ENCODE results near the gene DGLUCY.
"Not testable (repeated sequence)": the region's sequence is repeated elsewhere in the genome, so short reads cannot be mapped to it uniquely, and the experiment has no call there.

DGLUCY gene

DNA sequence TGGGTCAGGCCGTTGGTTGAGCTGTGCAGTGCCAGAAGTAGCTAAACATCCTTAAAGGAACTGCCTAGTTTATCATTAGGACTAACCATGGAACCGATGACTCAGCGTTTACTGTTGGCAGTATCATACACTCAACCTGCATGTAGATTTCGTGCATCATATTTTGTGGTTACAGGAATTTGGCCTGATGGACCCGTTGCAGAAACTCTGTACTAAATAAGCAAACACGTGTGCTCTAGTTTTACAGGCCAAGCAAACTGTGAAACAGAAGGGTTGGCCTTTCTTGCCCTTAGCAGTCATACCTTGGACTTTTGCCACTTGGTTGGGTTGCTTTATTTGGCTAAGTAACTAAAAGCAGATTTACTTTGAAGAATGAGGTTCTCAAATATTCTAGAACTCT, 35.6 kb downstream of the DGLUCY start:
- H3K4me1 ChIP-seq (ENCODE audit: control insufficient read depth in 2 of 2, insufficient read depth in 2 of 2, low read length in 2 of 2), result peaks cover 14 to 20% of the 10 kb centered on the region in 2 donors
- H3K9ac ChIP-seq (ENCODE audit: low read depth in 1 of 2, low read length in 2 of 2), result no peak overlapping the region
- H3K27ac ChIP-seq (ENCODE audit: low read depth in 2 of 2, low read length in 2 of 2), result peak overlapping the region; percentile 41 to 56
- no peaks in the 10 kb centered on the region for H3K27me3 ChIP-seq (ENCODE audit: control insufficient read depth in 2 of 2, insufficient read depth in 2 of 2, low read length in 2 of 2)
- H3K4me3 ChIP-seq (ENCODE audit: low read length in 2 of 2), result no peak overlapping the region
- peaks cover 17 to 33% of the 10 kb centered on the region in 2 donors for H3K36me3 ChIP-seq (ENCODE audit: control insufficient read depth in 2 of 2, insufficient read depth in 2 of 2, low read length in 2 of 2)
- H3K9me3 ChIP-seq (ENCODE audit: control insufficient read depth in 2 of 2, low read length in 2 of 2), result no peaks in the 10 kb centered on the region

DNA sequence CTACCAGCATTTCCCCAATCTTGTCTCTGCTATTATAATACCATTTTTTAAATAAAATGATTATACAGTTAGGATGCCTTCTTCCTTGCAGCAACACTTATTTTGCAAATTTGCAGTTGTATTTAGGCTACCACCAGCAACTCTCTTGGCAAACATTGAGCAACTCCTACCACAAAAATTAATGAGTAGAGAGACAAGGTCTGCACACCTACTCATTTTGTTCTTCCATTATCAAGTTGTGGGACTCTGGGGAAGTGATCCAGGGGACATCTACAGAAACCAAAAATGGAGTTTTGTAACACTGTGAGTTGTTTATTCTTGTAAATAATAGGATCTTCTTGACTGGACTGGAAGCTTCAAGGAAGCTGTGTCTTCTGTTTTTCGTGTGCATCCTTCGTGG, 38.6 kb downstream of the DGLUCY start:
- Histone ChIP-seq H3K9me3 (ENCODE audit: control insufficient read depth in 2 of 2, low read length in 2 of 2) (no peaks in the 10 kb centered on the region), H3K27ac (ENCODE audit: low read depth in 2 of 2, low read length in 2 of 2) (no peak overlapping the region), H3K27me3 (ENCODE audit: control insufficient read depth in 2 of 2, insufficient read depth in 2 of 2, low read length in 2 of 2) (no peaks in the 10 kb centered on the region), H3K4me3 (ENCODE audit: low read length in 2 of 2) (no peak overlapping the region), H3K4me1 (ENCODE audit: control insufficient read depth in 2 of 2, insufficient read depth in 2 of 2, low read length in 2 of 2) (peaks cover 36 to 46% of the 10 kb centered on the region in 2 donors), H3K36me3 (ENCODE audit: control insufficient read depth in 2 of 2, insufficient read depth in 2 of 2, low read length in 2 of 2) (peaks cover under 1 to 8% of the 10 kb centered on the region in 2 donors), H3K9ac (ENCODE audit: low read depth in 1 of 2, low read length in 2 of 2) (no peak overlapping the region)

DNA sequence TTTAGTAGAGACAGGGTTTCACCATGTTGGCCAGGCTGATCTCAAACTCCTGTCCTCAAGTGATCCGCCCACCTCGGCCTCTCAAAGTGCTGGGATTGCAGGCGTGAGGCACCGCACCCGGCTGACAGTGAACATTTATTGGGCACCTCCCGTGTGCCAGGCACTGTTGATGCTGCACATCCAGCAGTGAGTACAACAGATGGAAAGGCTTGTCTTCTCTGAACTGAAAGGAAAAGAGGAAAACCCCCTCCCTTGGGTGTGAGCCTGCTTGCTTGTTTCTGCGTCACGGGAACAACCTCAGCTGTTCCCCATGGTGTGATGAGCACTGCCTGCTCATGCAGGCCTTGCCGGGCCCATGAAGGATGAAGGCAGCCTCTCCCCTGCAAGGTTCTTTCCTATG, 39.5 kb downstream of the DGLUCY start:
- peaks cover 40 to 53% of the 10 kb centered on the region in 2 donors for H3K4me1 ChIP-seq (ENCODE audit: control insufficient read depth in 2 of 2, insufficient read depth in 2 of 2, low read length in 2 of 2)
- no peaks in the 10 kb centered on the region for H3K27me3 ChIP-seq (ENCODE audit: control insufficient read depth in 2 of 2, insufficient read depth in 2 of 2, low read length in 2 of 2)
- H3K36me3 ChIP-seq (ENCODE audit: control insufficient read depth in 2 of 2, insufficient read depth in 2 of 2, low read length in 2 of 2), result peaks cover 8 to 14% of the 10 kb centered on the region in 2 donors
- H3K4me3 ChIP-seq (ENCODE audit: low read length in 2 of 2), result no peak overlapping the region
- H3K9me3 ChIP-seq (ENCODE audit: control insufficient read depth in 2 of 2, low read length in 2 of 2), result no peaks in the 10 kb centered on the region
- peak overlapping the region; percentile 23 to 39 for H3K27ac ChIP-seq (ENCODE audit: low read depth in 2 of 2, low read length in 2 of 2)
- H3K9ac ChIP-seq (ENCODE audit: low read depth in 1 of 2, low read length in 2 of 2), result no peak overlapping the region

DNA sequence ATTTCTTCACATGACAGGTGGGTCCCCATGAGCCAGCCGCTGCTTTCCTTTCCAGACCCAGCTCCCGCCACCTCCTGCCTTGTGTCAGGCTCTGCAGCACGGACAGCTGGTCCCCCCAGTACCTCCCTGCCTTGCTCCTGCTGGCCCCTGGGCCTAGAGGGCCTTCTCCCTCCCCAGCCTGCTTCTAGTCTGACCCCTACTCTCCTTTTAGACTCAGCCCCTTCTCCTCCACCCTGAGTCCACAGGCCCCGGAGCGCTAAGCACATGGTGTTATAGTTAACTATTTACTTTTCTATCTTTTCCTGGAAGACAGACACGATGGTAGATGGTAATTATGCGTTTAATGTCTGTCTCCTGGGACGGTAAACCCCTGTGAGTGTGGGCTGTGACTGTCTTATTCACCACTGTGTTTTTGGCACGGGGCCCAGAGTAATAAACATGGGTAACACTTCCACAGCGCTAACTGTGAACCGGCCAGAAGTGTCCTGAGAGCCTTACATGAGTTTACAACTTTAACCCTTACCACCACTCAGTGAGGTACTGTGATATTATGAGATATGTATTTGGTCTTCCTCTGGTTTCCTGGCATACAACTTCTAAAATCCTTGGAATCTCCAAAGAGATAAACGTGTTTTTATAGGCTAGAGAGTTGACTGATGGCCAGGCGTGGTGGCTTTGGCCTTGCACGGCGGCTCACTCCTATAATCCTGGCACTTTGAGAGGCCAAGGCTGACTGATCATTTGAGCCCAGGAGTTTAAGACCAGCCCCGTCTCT, 41.2 kb downstream of the DGLUCY start:
- peak overlapping the region in 1 of 2 donors; percentile 33 for H3K9ac ChIP-seq (ENCODE audit: low read depth in 1 of 2, low read length in 2 of 2)
- no peaks in the 10 kb centered on the region for H3K27me3 ChIP-seq (ENCODE audit: control insufficient read depth in 2 of 2, insufficient read depth in 2 of 2, low read length in 2 of 2)
- peak overlapping the region in 1 of 2 donors; percentile 10 for H3K4me3 ChIP-seq (ENCODE audit: low read length in 2 of 2)
- H3K9me3 ChIP-seq (ENCODE audit: control insufficient read depth in 2 of 2, low read length in 2 of 2), result no peaks in the 10 kb centered on the region
- peaks cover 19 to 23% of the 10 kb centered on the region in 2 donors for H3K36me3 ChIP-seq (ENCODE audit: control insufficient read depth in 2 of 2, insufficient read depth in 2 of 2, low read length in 2 of 2)
- H3K4me1 ChIP-seq (ENCODE audit: control insufficient read depth in 2 of 2, insufficient read depth in 2 of 2, low read length in 2 of 2), result peaks cover 33 to 44% of the 10 kb centered on the region in 2 donors
- H3K27ac ChIP-seq (ENCODE audit: low read depth in 2 of 2, low read length in 2 of 2), result peak overlapping the region; percentile 43 to 67

DNA sequence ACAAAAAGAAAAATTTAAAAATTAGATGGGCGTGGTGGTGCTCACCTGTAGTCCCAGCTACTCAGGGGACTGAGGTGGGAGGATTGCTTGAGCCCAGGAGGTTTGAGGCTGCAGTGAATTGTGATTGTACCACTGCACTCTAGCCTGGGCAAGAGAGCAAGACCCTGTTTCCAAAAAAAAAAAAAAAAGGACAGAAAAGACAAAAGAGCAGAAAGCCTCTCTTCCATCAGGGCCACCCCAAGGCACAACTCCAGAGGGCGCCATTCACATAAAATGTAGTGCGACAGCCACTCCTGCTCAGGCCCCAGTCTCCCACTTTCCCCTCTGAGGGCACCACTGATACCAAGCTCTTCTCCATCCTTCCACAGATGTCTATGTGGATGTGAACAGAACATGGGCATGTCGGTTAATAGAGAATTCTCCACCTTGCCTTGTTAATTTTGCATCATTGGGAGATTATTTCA, 41.8 kb downstream of the DGLUCY start:
- no peaks in the 10 kb centered on the region for H3K9me3 ChIP-seq (ENCODE audit: control insufficient read depth in 2 of 2, low read length in 2 of 2)
- H3K36me3 ChIP-seq (ENCODE audit: control insufficient read depth in 2 of 2, insufficient read depth in 2 of 2, low read length in 2 of 2), result peaks cover 25 to 29% of the 10 kb centered on the region in 2 donors
- H3K9ac ChIP-seq (ENCODE audit: low read depth in 1 of 2, low read length in 2 of 2), result no peak overlapping the region
- H3K4me1 ChIP-seq (ENCODE audit: control insufficient read depth in 2 of 2, insufficient read depth in 2 of 2, low read length in 2 of 2), result peaks cover 33 to 44% of the 10 kb centered on the region in 2 donors
- H3K27ac ChIP-seq (ENCODE audit: low read depth in 2 of 2, low read length in 2 of 2), result peak overlapping the region in 1 of 2 donors; percentile 67
- no peaks in the 10 kb centered on the region for H3K27me3 ChIP-seq (ENCODE audit: control insufficient read depth in 2 of 2, insufficient read depth in 2 of 2, low read length in 2 of 2)
- H3K4me3 ChIP-seq (ENCODE audit: low read length in 2 of 2), result no peak overlapping the region

DNA sequence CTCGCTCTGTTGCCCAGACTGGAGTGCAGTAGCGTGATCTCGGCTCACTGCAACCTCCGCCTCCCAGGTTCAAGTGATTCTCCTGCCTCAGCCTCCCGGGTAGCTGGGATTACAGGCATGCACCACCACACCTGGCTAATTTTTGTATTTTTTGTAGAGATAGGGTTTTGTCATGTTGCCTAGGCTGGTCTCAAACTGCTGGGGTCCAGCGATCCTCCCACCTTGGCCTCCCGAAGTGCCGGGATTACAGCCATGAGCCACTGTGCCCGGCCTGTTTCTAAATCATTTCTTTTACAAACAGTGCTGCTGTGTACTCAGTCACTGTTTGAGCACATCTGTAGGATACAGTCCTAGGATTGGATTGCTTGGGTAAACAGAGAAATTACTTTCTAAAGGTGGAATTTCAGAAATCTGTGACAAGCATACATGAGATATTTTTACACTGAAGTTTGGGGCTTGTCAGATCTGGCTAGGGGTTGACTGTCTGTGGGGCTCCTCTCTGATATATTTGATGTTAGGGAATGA, 42.3 kb downstream of the DGLUCY start:
- H3K9me3 ChIP-seq (ENCODE audit: control insufficient read depth in 2 of 2, low read length in 2 of 2); H3K27ac ChIP-seq (ENCODE audit: low read depth in 2 of 2, low read length in 2 of 2); H3K27me3 ChIP-seq (ENCODE audit: control insufficient read depth in 2 of 2, insufficient read depth in 2 of 2, low read length in 2 of 2); H3K9ac ChIP-seq (ENCODE audit: low read depth in 1 of 2, low read length in 2 of 2); H3K4me3 ChIP-seq (ENCODE audit: low read length in 2 of 2): not testable (repeated sequence)
- Histone ChIP-seq H3K36me3 (ENCODE audit: control insufficient read depth in 2 of 2, insufficient read depth in 2 of 2, low read length in 2 of 2) (peaks cover 29 to 33% of the 10 kb centered on the region in 2 donors), H3K4me1 (ENCODE audit: control insufficient read depth in 2 of 2, insufficient read depth in 2 of 2, low read length in 2 of 2) (peaks cover 33 to 44% of the 10 kb centered on the region in 2 donors)

DNA sequence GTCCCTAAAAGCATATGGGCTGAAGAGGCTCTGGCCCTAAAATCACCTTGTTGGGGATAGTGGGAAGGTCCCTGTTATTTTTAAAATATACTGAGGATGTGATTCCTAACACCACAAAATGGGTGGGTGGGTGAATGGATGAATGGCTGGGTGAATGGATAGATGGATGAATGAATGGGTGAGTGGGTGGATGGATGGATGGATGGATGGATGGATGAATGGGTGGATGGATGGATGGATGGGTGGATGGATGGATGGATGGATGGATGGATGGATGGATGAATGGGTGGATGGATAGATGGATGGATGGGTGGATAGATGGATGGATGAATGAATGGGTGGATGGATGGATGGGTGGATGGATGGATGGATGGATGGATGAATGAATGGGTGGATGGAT, 43.0 kb downstream of the DGLUCY start:
- not testable (repeated sequence) for H3K4me3 ChIP-seq (ENCODE audit: low read length in 2 of 2); H3K9ac ChIP-seq (ENCODE audit: low read depth in 1 of 2, low read length in 2 of 2); H3K27me3 ChIP-seq (ENCODE audit: control insufficient read depth in 2 of 2, insufficient read depth in 2 of 2, low read length in 2 of 2); H3K9me3 ChIP-seq (ENCODE audit: control insufficient read depth in 2 of 2, low read length in 2 of 2); H3K27ac ChIP-seq (ENCODE audit: low read depth in 2 of 2, low read length in 2 of 2)
- Histone ChIP-seq H3K4me1 (ENCODE audit: control insufficient read depth in 2 of 2, insufficient read depth in 2 of 2, low read length in 2 of 2) (peaks cover 33 to 44% of the 10 kb centered on the region in 2 donors), H3K36me3 (ENCODE audit: control insufficient read depth in 2 of 2, insufficient read depth in 2 of 2, low read length in 2 of 2) (peaks cover 35 to 39% of the 10 kb centered on the region in 2 donors)

DNA sequence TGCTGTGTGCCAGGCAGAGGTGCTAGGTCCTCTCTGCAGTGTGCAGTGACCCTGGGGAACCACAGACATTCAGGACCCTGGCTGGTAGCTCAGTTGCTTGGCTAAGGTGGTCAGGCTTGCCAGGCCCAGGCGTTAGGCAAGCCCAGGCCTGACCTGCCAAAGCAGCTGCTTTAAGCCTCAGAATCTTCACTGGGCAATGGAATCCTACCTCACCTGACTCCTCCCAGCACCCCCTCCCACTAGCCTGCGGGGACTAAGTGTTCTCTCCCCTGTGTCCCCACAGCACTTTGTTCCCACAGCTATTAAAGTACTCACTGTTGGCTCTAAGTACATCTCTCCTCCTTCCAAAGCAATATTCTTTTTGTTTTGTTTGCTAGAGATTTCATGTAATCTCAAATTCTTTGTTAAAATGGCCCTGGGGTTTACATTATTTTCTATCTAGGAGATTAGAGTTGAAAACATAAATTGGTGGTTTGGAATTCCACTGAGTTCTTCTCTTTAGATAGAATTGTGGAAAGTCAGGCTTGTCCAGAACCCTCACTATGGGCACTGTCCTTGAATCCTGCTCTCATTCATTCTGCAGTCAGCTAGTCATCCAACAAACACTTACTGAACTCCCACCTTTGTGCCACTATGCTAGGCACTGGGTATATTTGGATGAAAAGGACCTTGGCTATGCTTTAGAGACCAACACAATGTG, 44.4 kb downstream of the DGLUCY start:
- H3K9me3 ChIP-seq (ENCODE audit: control insufficient read depth in 2 of 2, low read length in 2 of 2), result no peaks in the 10 kb centered on the region
- H3K9ac ChIP-seq (ENCODE audit: low read depth in 1 of 2, low read length in 2 of 2), result peak overlapping the region in 1 of 2 donors; percentile 21
- H3K4me3 ChIP-seq (ENCODE audit: low read length in 2 of 2), result no peak overlapping the region
- peaks cover 33 to 44% of the 10 kb centered on the region in 2 donors for H3K4me1 ChIP-seq (ENCODE audit: control insufficient read depth in 2 of 2, insufficient read depth in 2 of 2, low read length in 2 of 2)
- peak overlapping the region; percentile 35 to 63 for H3K27ac ChIP-seq (ENCODE audit: low read depth in 2 of 2, low read length in 2 of 2)
- H3K36me3 ChIP-seq (ENCODE audit: control insufficient read depth in 2 of 2, insufficient read depth in 2 of 2, low read length in 2 of 2), result peaks cover 43 to 44% of the 10 kb centered on the region in 2 donors
- H3K27me3 ChIP-seq (ENCODE audit: control insufficient read depth in 2 of 2, insufficient read depth in 2 of 2, low read length in 2 of 2), result no peaks in the 10 kb centered on the region

DNA sequence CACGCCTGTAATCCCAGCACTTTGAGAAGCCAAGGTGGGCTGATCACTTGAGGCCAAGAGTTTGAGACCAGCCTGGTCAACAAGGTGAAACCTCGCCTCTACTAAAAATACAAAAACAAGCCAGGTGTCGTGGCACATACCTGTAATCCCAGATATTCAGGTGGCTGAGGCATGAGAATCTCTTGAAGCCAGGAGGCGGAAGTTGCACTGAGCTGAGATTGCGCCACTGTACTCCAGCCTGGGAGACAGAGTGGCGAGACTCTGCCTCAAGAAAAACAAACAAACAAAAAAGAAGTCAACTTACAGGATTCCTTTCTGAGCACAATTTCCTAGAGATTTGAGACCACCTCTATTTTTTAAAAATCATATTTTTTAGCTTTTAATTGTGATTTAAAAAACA, 45.3 kb downstream of the DGLUCY start:
- Histone ChIP-seq H3K9ac (ENCODE audit: low read depth in 1 of 2, low read length in 2 of 2) (no peak overlapping the region), H3K9me3 (ENCODE audit: control insufficient read depth in 2 of 2, low read length in 2 of 2) (no peaks in the 10 kb centered on the region), H3K36me3 (ENCODE audit: control insufficient read depth in 2 of 2, insufficient read depth in 2 of 2, low read length in 2 of 2) (peaks cover 46 to 49% of the 10 kb centered on the region in 2 donors), H3K27me3 (ENCODE audit: control insufficient read depth in 2 of 2, insufficient read depth in 2 of 2, low read length in 2 of 2) (no peaks in the 10 kb centered on the region), H3K4me1 (ENCODE audit: control insufficient read depth in 2 of 2, insufficient read depth in 2 of 2, low read length in 2 of 2) (peaks cover 28 to 35% of the 10 kb centered on the region in 2 donors), H3K27ac (ENCODE audit: low read depth in 2 of 2, low read length in 2 of 2) (no peak overlapping the region), H3K4me3 (ENCODE audit: low read length in 2 of 2) (no peak overlapping the region)

DNA sequence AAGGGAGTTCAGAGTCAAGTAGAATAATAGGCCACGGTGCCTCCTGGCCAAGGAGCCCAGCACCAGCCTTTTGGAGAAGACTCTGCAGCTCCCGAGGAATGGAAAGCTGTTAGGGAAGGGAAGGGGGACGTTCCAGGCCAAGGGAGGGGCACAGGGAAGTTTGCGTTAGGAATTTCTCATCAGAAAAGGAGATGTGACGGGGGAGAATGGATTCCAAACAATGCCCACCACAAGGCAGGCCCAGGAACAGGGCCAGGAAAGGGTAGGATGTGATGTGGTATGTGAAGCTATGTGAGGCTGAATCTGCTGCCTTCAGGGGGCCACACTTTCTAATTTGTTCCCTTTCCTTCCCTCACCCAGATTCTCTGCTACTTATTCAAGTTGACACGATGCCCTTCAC, 46.0 kb downstream of the DGLUCY start:
- Histone ChIP-seq H3K9me3 (ENCODE audit: control insufficient read depth in 2 of 2, low read length in 2 of 2) (no peaks in the 10 kb centered on the region), H3K4me3 (ENCODE audit: low read length in 2 of 2) (no peak overlapping the region), H3K27ac (ENCODE audit: low read depth in 2 of 2, low read length in 2 of 2) (no peak overlapping the region), H3K36me3 (ENCODE audit: control insufficient read depth in 2 of 2, insufficient read depth in 2 of 2, low read length in 2 of 2) (peaks cover 46 to 57% of the 10 kb centered on the region in 2 donors), H3K27me3 (ENCODE audit: control insufficient read depth in 2 of 2, insufficient read depth in 2 of 2, low read length in 2 of 2) (no peaks in the 10 kb centered on the region), H3K4me1 (ENCODE audit: control insufficient read depth in 2 of 2, insufficient read depth in 2 of 2, low read length in 2 of 2) (peaks cover 23 to 36% of the 10 kb centered on the region in 2 donors), H3K9ac (ENCODE audit: low read depth in 1 of 2, low read length in 2 of 2) (no peak overlapping the region)

All from mucosa of rectum (tissue), 2 donors.